Superior temporal gyrus (tissue), 1 donor: ENCODE measurements around the gene PHAX.
"Not testable (repeated sequence)": the region's sequence is repeated elsewhere in the genome, so short reads cannot be mapped to it uniquely, and the experiment has no call there.

Experiments used
- DNase-seq: peaks from one replicate; pipeline ENCODE4 v3.0.0-alpha.2; 2016; ENCODE audit errors: extremely low spot score

The PHAX gene

DNA sequence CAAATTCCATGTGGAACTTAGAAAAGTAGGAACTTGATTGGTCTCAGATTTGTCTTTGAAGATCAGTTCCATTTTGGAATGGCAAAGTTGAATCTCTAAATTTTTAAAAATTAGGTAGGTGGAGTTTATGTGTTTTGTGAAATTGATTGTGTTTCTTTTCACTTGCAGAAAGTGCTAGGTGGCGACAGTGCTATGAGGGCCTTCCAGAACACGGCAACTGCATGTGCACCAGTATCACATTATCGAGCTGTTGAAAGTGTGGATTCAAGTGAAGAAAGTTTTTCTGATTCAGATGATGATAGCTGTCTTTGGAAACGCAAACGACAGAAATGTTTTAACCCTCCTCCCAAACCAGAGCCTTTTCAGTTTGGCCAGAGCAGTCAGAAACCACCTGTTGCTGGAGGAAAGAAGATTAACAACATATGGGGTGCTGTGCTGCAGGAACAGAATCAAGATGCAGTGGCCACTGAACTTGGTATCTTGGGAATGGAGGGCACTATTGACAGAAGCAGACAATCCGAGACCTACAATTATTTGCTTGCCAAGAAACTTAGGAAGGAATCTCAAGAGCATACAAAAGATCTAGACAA, 2.8 kb downstream of the PHAX start:
- DNase-seq = no peak

DNA sequence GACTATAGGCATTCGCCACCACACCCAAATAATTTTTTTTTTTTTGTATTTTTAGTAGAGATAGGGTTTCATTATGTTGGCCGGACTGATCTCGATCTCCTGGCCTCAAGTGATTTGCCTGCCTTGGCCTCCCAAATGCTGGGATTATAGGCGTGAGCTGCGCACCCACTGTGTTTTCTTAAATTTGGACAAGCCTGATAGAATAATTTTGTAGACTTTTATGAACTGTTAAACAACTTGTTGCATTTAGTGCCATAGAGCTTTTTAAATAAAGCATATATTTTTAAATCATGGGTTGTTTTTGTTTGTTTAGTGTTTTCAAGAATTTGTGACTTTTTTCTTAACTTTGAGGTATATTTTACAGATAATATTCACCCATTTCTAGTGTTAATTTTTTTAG, 4.8 kb downstream of the PHAX start:
- no peak for DNase-seq

DNA sequence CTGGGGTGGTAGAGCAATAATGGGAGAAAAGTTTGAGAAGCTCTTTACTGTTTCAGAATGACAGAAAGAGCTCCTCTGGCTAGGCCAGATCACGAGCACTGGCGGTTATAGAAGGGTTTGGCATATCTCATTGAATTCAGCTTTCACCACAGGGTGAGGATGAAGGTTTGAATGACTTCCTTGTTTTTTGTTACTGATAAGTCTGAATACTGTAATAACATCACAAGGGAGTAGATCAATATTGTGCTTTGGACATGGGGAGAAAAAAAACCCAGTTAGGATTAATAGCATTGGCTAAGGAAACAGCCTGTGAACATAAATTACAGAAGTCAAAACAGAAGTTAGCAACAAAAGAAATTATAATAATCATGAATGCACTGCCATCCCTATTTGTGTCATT, 9.4 kb downstream of the PHAX start:
- DNase-seq = no peak

DNA sequence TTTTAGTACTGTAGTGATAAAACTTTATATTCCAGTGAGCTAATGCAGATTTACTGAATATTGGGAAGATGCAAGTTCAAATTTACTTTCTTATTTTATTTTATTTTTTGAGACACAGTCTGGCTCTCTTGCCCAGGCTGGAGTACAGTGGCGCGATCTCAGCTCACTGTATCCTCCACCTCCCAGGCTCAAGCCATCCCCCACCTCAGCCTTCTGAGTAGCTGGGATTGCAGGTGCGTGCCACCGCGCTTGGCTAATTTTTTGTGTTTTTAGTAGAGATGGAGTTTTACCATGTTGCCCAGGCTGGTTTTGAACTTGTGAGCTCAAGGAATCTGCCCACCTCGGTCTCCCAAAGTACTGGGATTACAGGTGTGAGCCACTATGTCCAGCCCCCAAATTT, 9.9 kb downstream of the PHAX start:
- DNase-seq = no peak

DNA sequence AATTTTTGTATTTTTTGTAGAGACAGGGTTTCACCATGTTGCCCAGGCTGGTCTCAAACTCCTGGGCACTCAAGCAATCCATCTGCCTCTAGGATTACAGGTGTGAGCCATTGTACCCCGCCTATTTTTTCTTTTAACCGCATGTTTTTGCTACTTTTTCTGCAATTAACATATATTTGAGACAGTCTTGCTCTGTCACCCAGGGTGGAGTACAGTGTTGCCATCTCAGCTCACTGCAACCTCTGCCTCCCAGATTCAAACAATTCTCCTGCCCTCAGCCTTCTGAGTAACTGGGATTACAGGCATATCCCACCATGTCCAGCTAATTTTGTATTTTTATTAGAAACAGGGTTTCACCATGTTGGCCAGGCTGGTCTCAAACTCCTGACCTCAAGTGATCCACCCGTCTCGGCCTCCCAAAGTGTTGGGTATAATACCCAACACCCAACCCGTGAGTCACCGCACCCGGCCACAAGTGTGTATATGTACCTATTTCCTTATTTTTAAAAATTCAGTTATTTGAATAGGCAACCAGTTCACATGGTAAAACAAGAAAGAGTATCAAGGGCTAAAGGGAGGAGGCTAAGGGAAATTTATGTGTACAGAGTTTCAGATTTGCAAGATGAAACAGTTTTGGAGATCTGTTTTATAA, 13.3 kb downstream of the PHAX start:
- no peak for DNase-seq

DNA sequence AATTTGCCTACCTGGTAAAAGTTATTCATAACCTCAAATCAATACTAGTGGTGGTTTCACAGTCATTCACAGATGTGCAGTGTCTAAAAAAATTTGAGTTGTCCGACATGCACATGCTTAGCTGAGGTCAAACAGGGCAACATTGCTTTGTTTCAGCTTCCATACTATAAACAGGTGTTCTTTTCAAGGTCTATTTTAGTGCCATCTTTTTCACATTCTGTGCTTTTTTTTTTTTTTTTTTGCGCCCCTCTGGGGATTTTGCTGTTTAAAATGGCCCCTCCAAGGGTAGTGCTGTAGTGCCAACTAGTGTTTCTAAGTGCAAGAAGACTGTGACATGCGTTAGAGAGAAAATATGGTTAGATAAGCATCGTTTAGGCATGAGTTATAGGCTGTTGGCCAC, 14.5 kb downstream of the PHAX start:
- no peak for DNase-seq

DNA sequence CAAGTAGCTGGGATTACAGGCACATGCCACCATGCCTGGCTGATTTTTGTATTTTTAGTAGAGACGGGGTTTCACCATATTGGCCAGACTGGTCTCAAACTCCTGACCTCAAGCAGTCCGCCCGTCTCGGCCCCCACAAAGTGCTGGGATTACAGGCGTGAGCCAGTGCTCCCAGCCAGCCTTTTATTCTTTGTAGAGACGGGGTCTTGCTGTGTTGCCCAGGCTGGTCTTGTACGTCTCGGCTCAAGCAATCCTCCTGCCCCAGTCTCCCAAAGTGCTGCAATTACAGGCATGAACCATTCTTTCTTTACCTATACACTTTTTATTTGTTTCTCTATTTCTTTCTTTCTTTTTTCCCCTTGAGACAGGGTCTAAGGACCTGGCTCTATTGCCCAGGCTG, 16.9 kb downstream of the PHAX start:
- not testable (repeated sequence) for DNase-seq

DNA sequence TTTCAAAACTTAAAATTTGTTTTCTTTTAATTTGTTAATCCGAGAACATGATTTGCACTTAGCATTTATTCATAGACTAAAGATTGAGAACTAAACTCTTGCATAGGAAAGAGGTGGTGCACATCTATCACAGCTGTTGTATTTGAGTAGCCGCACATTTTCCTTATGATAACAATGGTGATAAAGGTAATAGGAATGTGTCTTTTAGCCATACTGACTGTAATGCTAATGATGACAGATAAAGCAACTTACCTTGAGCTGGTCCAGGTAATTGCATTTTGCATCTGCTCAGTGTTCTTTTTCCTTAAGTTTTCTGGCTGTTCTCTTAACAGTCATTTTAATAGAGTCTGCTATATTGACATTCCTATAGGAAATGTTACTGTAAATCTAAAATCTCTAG, 19.0 kb downstream of the PHAX start:
- no peak for DNase-seq

DNA sequence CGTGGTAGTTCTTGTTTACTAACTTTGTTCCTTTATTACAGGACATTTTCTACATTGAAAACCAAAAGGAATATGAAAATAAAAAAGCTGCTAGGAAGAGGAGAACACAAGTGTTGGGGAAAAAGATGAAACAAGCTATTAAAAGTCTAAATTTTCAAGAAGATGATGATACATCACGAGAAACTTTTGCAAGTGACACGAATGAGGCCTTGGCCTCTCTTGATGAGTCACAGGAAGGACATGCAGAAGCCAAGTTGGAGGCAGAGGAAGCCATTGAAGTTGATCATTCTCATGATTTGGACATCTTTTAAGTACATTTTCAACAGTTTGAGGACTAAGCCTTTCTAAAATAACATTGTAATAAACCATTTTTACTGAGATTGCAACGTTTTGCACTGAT, 23.8 kb downstream of the PHAX start:
- DNase-seq = no peak

DNA sequence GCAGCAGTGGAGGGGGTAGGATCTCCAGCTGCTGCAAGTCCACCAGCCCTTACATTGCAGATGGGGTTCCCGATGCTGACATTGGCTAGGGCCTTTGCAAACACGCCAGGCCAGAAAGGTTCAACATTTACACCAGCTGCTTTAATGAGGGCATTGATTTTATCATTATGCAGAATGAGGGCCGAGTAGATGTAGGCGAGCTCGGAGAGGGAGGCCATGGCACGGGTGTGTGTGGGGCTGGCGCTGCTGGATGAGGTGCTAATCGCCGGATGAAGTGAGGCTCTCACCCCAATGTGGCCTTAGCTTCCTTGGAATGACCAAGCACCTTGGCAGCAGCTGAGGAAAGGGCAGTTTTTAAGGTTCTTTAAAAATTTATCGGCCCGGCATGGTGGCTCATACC, 27.4 kb downstream of the PHAX start:
- no peak for DNase-seq

DNA sequence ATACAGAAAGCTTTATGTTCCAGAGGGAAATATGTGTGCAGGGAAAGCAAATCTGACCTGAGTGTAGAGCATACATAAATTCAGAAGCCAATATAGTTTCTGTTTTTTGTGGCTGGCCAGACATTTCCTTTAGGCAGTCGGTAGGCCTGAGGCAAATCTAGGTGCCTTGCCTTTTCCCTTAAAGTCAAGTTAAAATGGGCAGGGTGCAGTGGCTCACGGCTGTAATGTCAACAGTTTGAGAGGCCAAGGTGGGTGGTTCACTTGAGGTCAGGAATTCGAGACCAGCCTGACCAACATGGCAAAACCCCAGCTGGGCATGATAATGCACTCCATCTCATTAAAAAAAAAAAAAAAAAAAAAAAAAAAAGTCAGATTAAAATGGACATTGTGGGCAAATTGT, 31.2 kb downstream of the PHAX start:
- DNase-seq = no peak

DNA sequence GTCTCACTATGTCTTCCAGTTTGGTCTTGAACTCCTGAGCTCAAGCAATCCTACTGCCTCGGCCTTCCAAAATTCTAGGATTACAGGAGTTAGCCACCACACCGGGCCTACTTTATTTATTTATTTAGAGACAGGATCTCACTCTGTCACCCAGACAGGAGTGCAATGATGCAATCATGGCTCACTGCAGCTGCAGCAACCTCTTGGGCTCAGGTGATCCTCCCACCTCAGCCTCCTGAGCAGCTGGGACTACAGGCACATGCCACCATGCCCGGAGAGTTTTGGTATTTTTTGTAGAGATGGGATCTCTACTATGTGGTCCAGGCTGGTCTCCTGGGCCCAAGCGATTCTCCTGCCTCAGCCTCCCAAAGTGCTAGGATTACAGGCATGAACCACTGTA, 32.8 kb downstream of the PHAX start:
- DNase-seq = no peak

DNA sequence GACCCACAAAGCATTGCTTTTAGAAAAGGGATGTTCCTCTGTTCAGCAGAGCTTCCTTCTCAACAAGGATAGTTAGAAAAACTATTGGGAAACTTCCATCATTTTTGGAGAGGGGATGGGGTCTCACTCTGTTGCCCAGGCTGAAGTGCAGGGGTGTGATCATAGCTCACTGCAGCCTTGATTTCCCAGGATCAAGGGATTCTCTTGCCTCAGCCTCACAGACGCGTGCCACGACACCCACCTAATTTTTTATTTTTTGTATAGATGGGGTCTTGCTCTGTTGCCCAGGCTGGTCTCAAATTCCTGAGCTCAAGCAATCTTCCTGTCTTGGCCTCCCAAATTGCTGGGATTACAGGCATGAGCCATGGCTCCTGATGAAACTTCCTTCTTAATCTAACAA, 34.8 kb downstream of the PHAX start:
- DNase-seq = no peak

DNA sequence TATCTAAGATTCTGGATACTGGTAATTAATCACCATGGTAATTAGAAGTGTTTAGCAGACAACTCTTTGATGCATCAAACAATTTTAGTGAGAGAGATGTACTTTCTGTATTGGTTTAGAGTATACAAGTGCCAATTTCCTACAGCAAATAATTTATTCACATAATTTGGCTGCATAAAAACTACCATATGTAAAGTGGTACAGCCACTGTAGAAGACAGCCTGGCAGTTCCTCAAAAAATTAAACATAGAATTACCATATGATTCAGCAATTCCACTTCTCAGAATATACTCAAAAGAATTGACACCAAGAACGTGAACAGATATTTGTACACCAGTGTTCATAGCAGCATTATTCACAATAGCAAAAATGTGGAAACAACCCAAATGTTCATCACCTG, 36.2 kb downstream of the PHAX start:
- DNase-seq = no peak

DNA sequence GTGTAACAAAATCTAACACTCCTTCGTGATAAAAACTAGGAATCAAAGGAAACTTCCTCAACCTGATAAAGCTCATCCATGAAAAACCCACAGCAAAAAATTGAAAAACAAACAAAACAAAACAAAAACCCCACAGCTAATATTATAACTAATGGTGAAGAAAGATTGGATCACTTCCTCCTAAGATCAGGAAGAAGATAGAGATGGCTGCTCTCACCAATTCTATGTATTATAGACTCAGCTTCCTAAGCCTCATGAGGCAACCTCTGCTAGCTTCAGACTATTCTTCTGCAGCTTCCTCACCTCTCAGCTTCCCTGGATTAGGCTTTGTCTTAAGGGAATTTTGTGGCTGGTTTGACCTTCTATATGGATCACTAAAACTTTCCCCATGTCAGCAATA, 40.1 kb downstream of the PHAX start:
- no peak for DNase-seq

DNA sequence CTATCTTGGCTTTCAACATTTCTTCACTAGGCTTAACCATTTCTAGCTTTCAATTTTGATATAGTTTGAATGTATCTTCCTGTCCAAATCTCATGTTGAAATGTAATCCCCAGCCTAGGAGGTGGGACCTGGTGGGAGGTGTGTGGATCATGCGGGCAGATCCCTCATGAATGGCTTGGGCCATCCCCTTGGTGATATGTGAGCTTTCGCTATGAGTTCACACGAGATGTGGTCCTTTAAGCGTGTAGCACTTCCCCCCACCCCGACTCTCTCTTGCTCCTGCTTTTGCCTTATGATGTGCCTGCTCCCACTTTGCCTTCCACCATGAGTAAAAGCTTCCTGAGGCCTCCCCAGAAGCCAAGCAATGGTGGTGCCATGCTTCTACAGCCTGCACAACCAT, 40.6 kb downstream of the PHAX start:
- DNase-seq = no peak

DNA sequence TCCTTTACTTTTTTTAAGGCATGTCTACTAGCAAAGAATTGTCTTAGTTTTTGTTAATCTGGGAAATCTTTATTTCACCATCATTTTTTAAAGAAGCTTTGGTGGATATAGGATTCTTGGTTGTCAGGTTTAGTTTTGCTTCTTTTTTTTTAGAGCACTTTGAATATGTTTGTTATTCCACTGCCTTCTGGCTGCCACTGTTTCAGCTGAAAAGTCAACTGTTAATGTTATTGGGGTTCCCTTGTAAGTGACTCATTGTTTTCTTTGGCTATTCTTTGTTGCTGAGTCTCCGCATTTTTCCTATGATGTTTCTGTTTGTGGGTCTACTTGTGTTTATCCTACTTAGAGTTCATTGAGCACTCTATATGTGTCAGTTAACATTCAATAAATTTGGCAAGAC, 44.4 kb downstream of the PHAX start:
- no peak for DNase-seq

DNA sequence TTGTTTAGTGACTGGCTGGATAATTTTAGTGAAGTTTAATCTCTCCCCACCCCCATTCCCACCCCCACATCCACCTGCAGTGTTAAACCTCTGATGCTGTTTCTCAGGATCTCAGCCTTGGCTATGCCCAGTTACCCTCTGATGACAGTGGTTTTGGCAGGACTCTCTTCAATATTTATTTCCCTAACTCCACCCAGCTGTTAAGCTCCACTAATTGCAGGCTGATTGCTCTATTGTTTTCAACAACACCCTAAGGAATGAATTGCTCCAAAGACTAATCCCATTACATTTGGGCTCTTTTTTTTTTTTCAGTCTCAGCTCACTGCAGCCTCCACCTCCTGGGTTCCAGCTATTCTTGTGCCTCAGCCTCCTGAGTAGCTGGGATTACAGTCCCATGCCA, 46.3 kb downstream of the PHAX start:
- no peak for DNase-seq

DNA sequence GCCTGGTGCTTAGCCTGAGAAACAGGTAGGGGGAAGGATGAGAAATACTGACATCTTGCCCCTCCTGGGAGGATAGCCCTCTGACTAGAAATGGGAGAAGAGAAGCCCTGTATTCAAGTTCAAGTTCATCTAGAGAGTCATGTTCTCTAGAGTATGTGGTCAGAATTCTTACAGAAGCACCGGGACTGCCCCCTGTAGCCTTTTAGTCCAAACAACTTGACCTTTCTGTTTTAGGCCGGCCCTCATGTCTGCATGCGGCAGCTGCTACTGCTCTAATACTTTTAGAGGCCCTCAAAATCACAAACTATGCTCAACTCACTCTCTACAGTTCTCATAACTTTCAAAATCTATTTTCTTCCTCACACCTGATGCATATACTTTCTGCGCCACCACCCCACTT, 47.7 kb downstream of the PHAX start:
- DNase-seq = no peak

DNA sequence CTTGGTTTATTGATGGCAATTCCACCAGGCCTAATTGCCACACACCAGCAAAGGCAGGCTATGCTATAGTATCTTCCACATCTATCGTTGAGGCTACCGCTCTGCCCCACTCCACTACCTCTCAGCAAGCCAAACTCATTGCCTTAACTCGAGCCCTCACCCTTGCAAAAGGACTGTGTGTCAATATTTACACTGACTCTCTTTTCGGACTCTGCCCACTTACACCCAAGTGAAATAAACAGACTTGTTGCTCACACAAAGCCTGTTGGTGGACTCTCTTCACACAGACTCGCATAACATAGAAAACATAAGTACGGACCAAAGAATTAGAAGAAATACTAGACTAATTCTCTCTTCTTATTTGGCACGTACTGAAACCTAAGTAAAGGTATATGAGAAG, 48.3 kb downstream of the PHAX start:
- DNase-seq = not testable (repeated sequence)

DNA sequence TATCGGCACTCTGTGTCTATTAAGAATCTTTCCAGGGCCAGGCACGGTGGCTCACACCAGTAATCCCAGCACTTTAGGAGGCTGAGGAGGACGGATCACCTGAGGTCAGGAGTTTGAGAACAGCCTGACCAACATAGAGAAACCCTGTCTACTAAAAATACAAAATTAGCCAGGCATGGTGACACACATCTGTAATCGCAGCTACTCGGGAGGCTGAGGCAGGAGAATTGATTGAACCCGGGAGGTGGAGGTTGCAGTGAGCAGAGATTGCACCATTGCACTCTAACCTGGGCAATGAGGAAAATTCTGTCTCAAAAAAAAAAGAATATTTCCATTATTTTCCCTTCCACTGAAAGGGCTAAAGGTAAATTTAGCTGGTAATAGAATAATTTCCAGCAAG, 49.0 kb downstream of the PHAX start:
- not testable (repeated sequence) for DNase-seq

DNA sequence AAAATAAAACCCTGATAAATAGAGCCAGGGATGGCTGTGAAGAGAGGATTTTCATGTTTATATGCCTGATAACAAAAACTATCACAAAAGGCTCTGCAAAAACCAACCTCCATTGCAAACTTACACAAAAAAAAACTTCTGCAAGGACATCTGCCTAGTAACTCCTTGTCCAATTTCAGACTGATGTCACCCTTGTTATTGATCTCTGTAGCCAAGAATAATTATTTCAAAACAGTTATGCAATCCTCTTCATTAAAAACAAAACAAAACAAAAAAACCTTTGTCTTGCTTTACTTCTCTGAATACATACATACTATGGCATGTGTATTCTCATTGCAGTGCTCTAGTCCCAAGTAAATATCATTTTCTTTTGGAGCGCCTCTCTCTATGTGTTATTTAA, 49.7 kb downstream of the PHAX start:
- DNase-seq = no peak

DNA sequence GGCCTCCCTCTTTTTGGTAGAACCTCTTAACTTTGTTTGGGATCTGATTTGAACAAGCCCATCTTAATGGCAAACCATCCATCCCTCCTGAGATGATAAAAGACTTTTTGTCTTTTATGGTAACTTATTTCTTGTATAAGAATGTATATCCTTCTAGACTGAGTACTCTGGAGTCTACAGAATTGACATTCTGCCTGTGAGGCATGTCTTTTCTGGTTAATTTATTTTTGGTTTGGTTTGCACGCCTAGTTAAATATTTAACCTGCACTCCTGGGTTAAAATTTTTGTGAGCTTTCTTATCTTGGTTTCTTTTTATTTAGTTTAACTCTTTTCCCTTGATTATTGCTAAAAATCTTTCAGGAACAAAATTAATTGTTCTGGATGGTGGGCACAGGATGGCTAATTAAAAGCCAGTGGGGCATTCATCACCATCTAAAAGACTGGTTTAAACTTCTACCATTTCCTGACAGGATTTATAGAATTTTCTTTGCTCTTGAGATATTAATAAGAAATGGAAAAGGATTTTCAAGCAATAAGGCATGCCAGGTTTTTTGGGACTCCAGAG, 50.3 kb downstream of the PHAX start:
- DNase-seq = no peak
